Measurements from ENCODE around the gene RGS10.

The RGS10 gene

GRCh38 chr10:119499677-119500002, 42.9 kb downstream of the RGS10 start:
- DNase-seq (ENCODE audit: low read depth in 2 of 3, low spot score in 1 of 3) = no peak

GRCh38 chr10:119498889-119499676, 43.4 kb downstream of the RGS10 start:
- no peak for DNase-seq (ENCODE audit: low read depth in 2 of 3, low spot score in 1 of 3)

GRCh38 chr10:119497243-119497642, 45.3 kb downstream of the RGS10 start:
- DNase-seq (ENCODE audit: low read depth in 2 of 3, low spot score in 1 of 3) = no peak

- DNase-seq (ENCODE audit: low read depth in 2 of 3, low spot score in 1 of 3) = peak; percentile 59 to 75 (median 69)
Observed at GRCh38 chr10:119496273-119496672, 46.2 kb downstream of the RGS10 start.

GRCh38 chr10:119495545-119495944, 47.0 kb downstream of the RGS10 start:
- no peak for DNase-seq (ENCODE audit: low read depth in 2 of 3, low spot score in 1 of 3)

GRCh38 chr10:119495021-119495505, 47.5 kb downstream of the RGS10 start:
- DNase-seq (ENCODE audit: low read depth in 2 of 3, low spot score in 1 of 3) = no peak

- no peak for DNase-seq (ENCODE audit: low read depth in 2 of 3, low spot score in 1 of 3)
Observed at GRCh38 chr10:119494236-119495020, 48.1 kb downstream of the RGS10 start.

- DNase-seq (ENCODE audit: low read depth in 2 of 3, low spot score in 1 of 3) = no peak
Observed at GRCh38 chr10:119493155-119493554, 49.4 kb downstream of the RGS10 start.

GRCh38 chr10:119491966-119492757, 50.4 kb downstream of the RGS10 start:
- no peak for DNase-seq (ENCODE audit: low read depth in 2 of 3, low spot score in 1 of 3)

GRCh38 chr10:119489991-119490326, 52.6 kb downstream of the RGS10 start:
- no peak for DNase-seq (ENCODE audit: low read depth in 2 of 3, low spot score in 1 of 3)

GRCh38 chr10:119488675-119489074, 53.8 kb downstream of the RGS10 start:
- no peak for DNase-seq (ENCODE audit: low read depth in 2 of 3, low spot score in 1 of 3)

GRCh38 chr10:119483839-119484238, 58.7 kb downstream of the RGS10 start:
- DNase-seq (ENCODE audit: low read depth in 2 of 3, low spot score in 1 of 3) = no peak

- DNase-seq (ENCODE audit: low read depth in 2 of 3, low spot score in 1 of 3) = no peak
Observed at GRCh38 chr10:119483001-119483400, 59.5 kb downstream of the RGS10 start.

- no peak for DNase-seq (ENCODE audit: low read depth in 2 of 3, low spot score in 1 of 3)
Observed at GRCh38 chr10:119481781-119482426, 60.6 kb downstream of the RGS10 start.

GRCh38 chr10:119480667-119481066, 61.9 kb downstream of the RGS10 start:
- DNase-seq (ENCODE audit: low read depth in 2 of 3, low spot score in 1 of 3) = no peak

GRCh38 chr10:119479532-119479931, 63.0 kb downstream of the RGS10 start:
- DNase-seq (ENCODE audit: low read depth in 2 of 3, low spot score in 1 of 3) = no peak

GRCh38 chr10:119478811-119479341, 63.6 kb downstream of the RGS10 start:
- no peak for DNase-seq (ENCODE audit: low read depth in 2 of 3, low spot score in 1 of 3)

GRCh38 chr10:119478111-119478802, 64.3 kb downstream of the RGS10 start:
- no peak for DNase-seq (ENCODE audit: low read depth in 2 of 3, low spot score in 1 of 3)

- no peak for DNase-seq (ENCODE audit: low read depth in 2 of 3, low spot score in 1 of 3)
Observed at GRCh38 chr10:119477444-119477843, 65.1 kb downstream of the RGS10 start.

- no peak for DNase-seq (ENCODE audit: low read depth in 2 of 3, low spot score in 1 of 3)
Observed at GRCh38 chr10:119474606-119475005, 67.9 kb downstream of the RGS10 start.
